ENCODE data around the gene CARD19.
A peak's percentile ranks its signal among the peaks of the same experiment; 100 is the strongest.

Gene CARD19

GRCh38 chr9:93096131-93096802 is at the start of gene CARD19:
Gene CARD19, plus strand, starts transcription at chr9:93096217. Its CDS starts 129 bp downstream, at chr9:93096346.
- peak; percentile 51 for DNase-seq (ENCODE audit: low spot score)

- no peak for DNase-seq (ENCODE audit: low spot score)
These were observed 47.2 kb upstream of the CARD19 start for GRCh38 chr9:93048566-93049448.

- no peak for DNase-seq (ENCODE audit: low spot score)
These were observed 46.5 kb upstream of the CARD19 start for GRCh38 chr9:93049491-93049890.

- no peak for DNase-seq (ENCODE audit: low spot score)
These were observed 45.8 kb upstream of the CARD19 start for GRCh38 chr9:93050231-93050630.

- no peak for DNase-seq (ENCODE audit: low spot score)
These were observed 44.3 kb upstream of the CARD19 start for GRCh38 chr9:93051680-93052089.

GRCh38 chr9:93052791-93053540 is 43.1 kb upstream of the CARD19 start:
- DNase-seq (ENCODE audit: low spot score) = no peak

- DNase-seq (ENCODE audit: low spot score) = no peak
These were observed 42.2 kb upstream of the CARD19 start for GRCh38 chr9:93053781-93054331.

GRCh38 chr9:93054758-93055704 is 41.0 kb upstream of the CARD19 start:
- no peak for DNase-seq (ENCODE audit: low spot score)

- DNase-seq (ENCODE audit: low spot score) = no peak
These were observed 38.8 kb upstream of the CARD19 start for GRCh38 chr9:93057042-93057702.

GRCh38 chr9:93057703-93058354 is 38.2 kb upstream of the CARD19 start:
- no peak for DNase-seq (ENCODE audit: low spot score)

- DNase-seq (ENCODE audit: low spot score) = no peak
These were observed 37.5 kb upstream of the CARD19 start, which contains the start of gene SUSD3 for GRCh38 chr9:93058355-93059010. Gene SUSD3, plus strand, starts transcription at chr9:93058701. Its CDS starts 42 bp downstream, at chr9:93058743.

GRCh38 chr9:93059011-93059714 is 36.9 kb upstream of the CARD19 start:
- no peak for DNase-seq (ENCODE audit: low spot score)

GRCh38 chr9:93059715-93060578 is 36.1 kb upstream of the CARD19 start:
- no peak for DNase-seq (ENCODE audit: low spot score)

GRCh38 chr9:93060746-93061259 is 35.2 kb upstream of the CARD19 start:
- DNase-seq (ENCODE audit: low spot score) = peak; percentile 26

- no peak for DNase-seq (ENCODE audit: low spot score)
These were observed 34.7 kb upstream of the CARD19 start for GRCh38 chr9:93061260-93061751.

GRCh38 chr9:93061791-93062763 is 33.9 kb upstream of the CARD19 start:
- no peak for DNase-seq (ENCODE audit: low spot score)

Data from RKO (cell line).